ENCODE measurements around the gene ZNF638.

- TF ChIP-seq POLR2A (IDR thresholded peaks at IDR 0.05): no peak
- no peak for TF ChIP-seq CTCF (IDR thresholded peaks at IDR 0.05)
- no peak for TF ChIP-seq EP300 (IDR thresholded peaks at IDR 0.05)
These were observed 32.7 kb upstream of the ZNF638 start for GRCh38 chr2:71298914-71299313.
